Suprapubic skin (tissue), 4 donors: ENCODE measurements around the gene CCDC68.

Experiments
- POLR2A ChIP-seq, 2 donors: fragments of 450-650 bp; IDR thresholded peaks; one replicate each; pipeline ENCODE4 v1.6.1; 2017; ENCODE audit warnings: antibody characterized with exemption in 2 of 2, mild to moderate bottlenecking in 2 of 2, moderate library complexity in 2 of 2
- POLR2AphosphoS5 ChIP-seq, 3 donors: sonication (generic); formaldehyde crosslinking; IDR thresholded peaks; one replicate each; pipeline ENCODE4 v1.6.1; 2017; ENCODE audit warnings: antibody characterized with exemption in 3 of 3
- TF ChIP-seq, protein P1 (sequence below), 2 donors: fragments of 200-600 bp in 1 of 2; fragments of 450-650 bp in 1 of 2; sonication (generic) in 1 of 2; IDR thresholded peaks; one replicate each; pipeline ENCODE4 v1.5.1; 2016 to 2019; ENCODE audit warnings: antibody characterized with exemption in 2 of 2, mild to moderate bottlenecking in 1 of 2, moderate library complexity in 1 of 2

GRCh38 chr18:54958704-54959625 lies at the start of gene CCDC68:
- TF ChIP-seq, protein P1, sequence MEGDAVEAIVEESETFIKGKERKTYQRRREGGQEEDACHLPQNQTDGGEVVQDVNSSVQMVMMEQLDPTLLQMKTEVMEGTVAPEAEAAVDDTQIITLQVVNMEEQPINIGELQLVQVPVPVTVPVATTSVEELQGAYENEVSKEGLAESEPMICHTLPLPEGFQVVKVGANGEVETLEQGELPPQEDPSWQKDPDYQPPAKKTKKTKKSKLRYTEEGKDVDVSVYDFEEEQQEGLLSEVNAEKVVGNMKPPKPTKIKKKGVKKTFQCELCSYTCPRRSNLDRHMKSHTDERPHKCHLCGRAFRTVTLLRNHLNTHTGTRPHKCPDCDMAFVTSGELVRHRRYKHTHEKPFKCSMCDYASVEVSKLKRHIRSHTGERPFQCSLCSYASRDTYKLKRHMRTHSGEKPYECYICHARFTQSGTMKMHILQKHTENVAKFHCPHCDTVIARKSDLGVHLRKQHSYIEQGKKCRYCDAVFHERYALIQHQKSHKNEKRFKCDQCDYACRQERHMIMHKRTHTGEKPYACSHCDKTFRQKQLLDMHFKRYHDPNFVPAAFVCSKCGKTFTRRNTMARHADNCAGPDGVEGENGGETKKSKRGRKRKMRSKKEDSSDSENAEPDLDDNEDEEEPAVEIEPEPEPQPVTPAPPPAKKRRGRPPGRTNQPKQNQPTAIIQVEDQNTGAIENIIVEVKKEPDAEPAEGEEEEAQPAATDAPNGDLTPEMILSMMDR (IDR thresholded peaks at IDR 0.05): no peak
- no peak for TF ChIP-seq POLR2AphosphoS5 (IDR thresholded peaks at IDR 0.05)
- no peak for TF ChIP-seq POLR2A (IDR thresholded peaks at IDR 0.05)
